KOPT-K1 (cell line): ENCODE results near the gene CEP63.
"Not testable (repeated sequence)": the region's sequence is repeated elsewhere in the genome, so short reads cannot be mapped to it uniquely, and the experiment has no call there.

ENCODE experiments used
- H3K27ac ChIP-seq: fragments of 200-600 bp; sonication (generic); 2 replicates; pipeline ENCODE4 v1.5.1; 2016; ENCODE audit warnings: antibody characterized with exemption, mild to moderate bottlenecking, low read depth, low read length; ENCODE audit not compliant: poor library complexity, severe bottlenecking
- H3K36me3 ChIP-seq: fragments of 200-600 bp; sonication (generic); 2 replicates; pipeline ENCODE4 v1.5.1; 2017; ENCODE audit warnings: antibody characterized with exemption, mild to moderate bottlenecking, low read length, moderate library complexity; ENCODE audit not compliant: insufficient read depth
- H3K9me3 ChIP-seq: fragments of 200-600 bp; sonication (generic); 2 replicates; pipeline ENCODE4 v1.5.1; 2017; ENCODE audit warnings: antibody characterized with exemption, low read length, mild to moderate bottlenecking; ENCODE audit not compliant: insufficient read depth, poor library complexity, severe bottlenecking

The CEP63 gene

DNA sequence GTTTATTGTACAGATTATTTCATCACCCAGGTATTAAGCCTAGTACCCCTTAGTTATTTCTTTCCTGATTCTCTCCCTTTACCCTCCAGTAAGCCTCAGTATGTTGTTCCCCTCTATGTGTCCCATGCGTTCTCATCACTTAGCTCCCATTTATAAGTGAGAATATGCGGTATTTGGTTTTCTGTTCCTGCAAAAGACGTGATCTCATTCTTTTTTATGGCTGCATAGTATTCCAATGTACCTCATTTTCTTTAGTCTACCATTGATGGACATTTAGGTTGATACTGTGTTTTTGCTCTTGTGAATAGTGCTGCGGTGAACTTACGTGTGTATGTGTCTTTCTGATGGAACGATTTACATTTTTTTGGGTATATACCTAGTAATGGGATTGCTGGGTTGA, 36.7 kb downstream of the CEP63 start:
- Histone ChIP-seq H3K27ac (no peak overlapping the region), H3K36me3 (peaks cover 35% of the 10 kb centered on the region), H3K9me3 (peaks cover 76% of the 10 kb centered on the region)

DNA sequence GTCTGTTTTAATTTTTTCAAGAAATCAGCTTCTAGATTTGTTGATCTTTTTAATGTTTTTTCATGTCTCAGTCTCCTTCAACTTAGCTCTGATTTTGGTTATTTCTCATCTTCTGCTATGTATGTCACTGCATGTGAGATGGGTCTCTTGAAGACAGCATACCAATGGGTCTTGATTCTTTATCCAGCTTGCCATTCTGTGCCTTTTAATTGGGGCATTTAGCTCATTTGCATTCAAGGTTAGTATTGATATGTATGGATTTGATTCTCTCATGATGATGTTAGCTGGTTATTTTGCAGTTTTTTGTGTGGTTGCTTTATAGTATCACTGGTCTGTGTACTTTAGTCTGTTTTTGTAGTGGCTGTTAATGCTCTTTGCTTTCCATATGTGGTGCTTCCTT, 39.4 kb downstream of the CEP63 start:
- H3K36me3 ChIP-seq = peaks cover 23% of the 10 kb centered on the region
- H3K9me3 ChIP-seq = peaks cover 56% of the 10 kb centered on the region
- no peak overlapping the region for H3K27ac ChIP-seq

DNA sequence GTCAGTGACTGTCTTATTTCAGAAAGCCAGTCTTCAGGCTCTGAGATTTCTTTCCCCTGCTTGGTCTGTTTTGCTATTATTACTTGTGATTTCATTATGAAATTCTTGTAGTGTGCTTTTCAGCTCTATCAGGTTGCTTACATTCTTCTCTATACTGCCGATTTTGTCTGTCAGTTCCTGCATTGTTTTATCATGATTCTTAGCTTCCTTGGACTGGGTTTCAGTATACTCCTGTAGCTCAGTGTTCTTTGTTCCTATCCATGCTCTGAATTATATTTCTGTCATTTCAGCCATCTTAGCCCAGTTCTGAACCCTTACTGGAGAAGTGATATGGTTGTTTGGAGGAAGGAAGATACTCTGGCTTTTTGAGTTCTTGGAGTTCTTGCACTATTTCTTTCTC, 40.5 kb downstream of the CEP63 start:
- Histone ChIP-seq H3K9me3 (peaks cover 53% of the 10 kb centered on the region), H3K27ac (no peak overlapping the region), H3K36me3 (peaks cover 23% of the 10 kb centered on the region; the same call in 1 of the 2 replicates)

DNA sequence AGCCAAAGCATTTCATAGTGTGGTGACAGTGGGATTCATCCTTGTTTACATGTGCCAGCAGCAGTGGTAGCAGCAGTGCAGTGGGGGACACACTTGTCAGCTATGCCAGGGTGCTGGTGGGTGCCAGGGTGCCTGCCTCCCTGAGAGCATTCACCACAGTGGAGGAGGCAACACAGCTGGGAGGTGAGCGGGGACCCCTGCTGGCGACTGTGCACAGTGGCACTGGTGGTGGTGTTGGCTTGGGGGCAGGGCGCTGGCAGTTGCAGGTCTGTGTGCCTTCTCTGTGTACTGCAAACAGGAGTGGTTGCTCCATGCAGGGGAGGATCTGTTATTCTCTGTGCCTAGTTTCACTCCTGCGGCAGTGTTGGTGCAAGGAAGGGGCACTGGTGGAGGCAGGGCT, 41.2 kb downstream of the CEP63 start:
- Histone ChIP-seq H3K27ac (no peak overlapping the region), H3K36me3 (peaks cover 19% of the 10 kb centered on the region; the same call in 1 of the 2 replicates), H3K9me3 (peaks cover 46% of the 10 kb centered on the region)

DNA sequence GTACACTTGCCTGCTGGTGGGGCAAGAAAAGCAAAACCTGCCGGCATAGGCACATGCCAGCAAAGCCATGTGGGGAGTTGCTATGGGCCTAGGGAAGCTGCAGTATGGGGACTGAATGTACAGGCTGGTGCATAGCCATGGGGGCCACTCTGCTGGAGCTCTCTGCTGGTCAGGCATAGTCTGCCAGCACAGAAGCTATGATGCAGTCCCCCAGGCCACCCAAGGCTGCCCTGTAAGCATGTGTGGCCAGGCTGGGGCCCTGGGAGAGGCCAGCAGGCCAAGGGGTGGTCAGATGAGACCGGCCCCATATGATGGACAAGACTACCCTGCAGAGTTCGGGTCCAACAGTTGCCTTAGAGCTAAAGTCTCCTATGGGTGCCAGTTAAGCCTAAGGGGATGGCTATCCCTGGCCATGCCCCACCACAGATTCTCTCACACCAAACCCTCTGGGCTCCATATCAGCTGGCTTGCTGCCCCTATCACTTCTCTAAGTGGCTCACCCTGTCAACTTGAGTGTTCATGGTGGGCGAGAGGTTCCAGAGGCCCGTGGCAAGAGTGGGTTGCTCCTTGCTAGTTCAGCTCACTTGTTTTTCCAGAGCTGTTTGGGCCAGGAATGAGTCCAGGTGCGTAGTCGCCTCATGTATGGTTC, 41.8 kb downstream of the CEP63 start:
- peaks cover 39% of the 10 kb centered on the region for H3K9me3 ChIP-seq
- H3K27ac ChIP-seq = no peak overlapping the region
- peaks cover 15% of the 10 kb centered on the region for H3K36me3 ChIP-seq

DNA sequence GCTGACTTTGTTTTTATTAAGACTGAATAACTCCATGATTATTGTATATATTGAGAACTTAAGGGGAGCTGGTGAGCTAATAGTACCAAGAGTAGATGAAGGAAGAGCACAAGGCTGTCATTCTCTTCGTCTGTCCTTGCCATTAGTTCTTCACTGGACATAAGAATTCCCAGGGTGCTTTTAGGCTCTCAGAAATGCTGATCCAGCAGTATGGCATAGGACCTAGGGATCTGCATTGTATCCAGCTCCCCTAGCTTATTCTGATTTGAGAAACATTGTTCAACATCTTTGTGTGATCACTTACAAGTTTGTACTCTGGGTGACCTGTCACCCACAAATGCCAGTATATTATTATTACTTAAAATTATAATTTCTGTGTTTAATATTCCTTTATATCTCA, 47.6 kb downstream of the CEP63 start:
- peaks cover 51% of the 10 kb centered on the region for H3K36me3 ChIP-seq
- H3K9me3 ChIP-seq = no peaks in the 10 kb centered on the region

DNA sequence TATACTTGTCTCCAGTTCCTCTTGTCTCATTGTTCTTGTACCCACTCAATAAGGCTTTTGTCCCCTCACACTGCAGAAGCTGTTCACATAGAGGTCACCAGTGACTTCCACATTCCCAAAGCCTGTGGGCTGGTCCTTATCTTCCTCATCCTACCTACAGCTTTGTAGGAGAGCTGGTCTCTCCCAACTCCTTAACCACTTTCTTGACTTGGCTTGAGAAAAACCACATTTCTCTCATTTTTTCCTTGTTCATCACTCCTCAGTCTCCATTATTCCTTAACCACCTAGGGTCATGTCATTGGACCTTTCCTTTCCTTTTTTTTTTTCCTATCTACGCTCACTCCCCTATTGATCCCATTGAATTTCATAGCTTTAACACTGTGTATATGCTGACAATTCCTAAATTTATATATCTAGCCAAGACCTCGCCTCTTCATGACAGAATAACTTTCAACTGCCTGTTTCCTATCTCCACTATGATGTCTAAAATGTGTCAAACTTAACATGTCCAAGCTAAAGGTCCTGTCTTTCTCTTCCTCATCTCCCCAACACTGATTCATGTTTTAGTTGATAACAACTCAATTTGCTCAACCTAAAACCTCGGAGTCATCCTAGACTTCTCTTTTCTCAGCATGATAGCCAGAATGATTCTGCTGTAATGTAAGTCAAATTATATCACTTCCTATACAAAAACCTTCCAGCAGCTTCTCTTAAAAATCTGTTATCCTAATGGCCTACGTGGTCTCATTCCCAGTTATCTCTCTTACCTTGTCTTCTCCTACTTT, 49.5 kb downstream of the CEP63 start:
- Histone ChIP-seq H3K9me3 (no peaks in the 10 kb centered on the region), H3K27ac (no peak overlapping the region), H3K36me3 (peaks cover 63% of the 10 kb centered on the region)

More for the DNA sequence above, 47.6 kb downstream of the CEP63 start:
- H3K27ac ChIP-seq = no peak overlapping the region

DNA sequence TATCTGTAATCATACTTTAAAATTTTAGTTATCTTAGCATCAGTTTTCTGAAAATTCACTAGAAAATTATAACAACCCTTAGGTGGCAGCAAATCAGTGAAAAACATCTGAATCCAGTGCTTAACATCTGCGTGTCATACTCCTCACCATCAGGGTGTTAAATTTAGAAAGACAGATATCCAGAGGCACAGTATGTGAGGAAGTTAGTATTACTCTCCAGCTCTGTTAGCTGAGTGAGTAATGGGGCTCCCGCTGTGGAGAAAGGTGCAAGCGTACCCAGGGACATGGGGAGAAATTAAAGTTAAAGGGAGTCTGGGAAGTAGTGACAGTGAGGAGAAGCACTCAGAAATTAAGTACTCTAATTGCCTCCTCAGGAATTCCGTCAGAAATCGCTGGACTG, 50.9 kb downstream of the CEP63 start:
- H3K9me3 ChIP-seq = no peaks in the 10 kb centered on the region
- H3K36me3 ChIP-seq = peaks cover 69% of the 10 kb centered on the region
- no peak overlapping the region for H3K27ac ChIP-seq

DNA sequence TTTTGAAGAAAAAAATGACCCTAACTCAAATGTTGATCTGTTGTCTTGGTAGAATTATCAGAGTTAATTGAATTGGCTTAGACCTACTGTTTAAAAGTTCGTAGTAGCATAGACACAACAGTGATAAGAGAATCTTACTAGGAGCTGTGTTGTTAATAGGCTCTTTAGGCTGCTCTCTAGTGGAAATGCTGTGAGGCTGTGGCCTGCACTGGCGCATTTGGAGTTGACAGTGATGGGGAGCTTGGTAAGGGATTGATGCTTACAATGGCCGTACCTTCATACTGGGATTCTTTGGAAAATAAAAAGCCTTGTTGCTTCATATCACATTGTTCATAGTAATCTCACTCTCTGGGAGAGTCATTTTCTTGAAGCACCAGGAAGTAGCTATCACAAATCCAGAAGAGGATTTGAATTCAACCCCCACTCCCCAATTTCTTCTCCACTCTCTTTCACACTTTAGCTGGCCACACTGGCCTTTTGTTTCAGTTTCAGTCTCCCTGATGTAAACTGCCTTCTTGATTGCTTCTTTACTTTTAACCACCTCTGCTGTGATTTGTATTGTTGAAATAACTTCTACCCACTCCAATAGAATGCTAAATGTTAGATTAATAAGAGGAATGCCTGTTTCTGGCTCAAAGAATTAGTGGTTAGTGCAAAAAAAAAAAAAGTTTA, 56.6 kb downstream of the CEP63 start:
- peaks cover 56% of the 10 kb centered on the region for H3K36me3 ChIP-seq
- no peaks in the 10 kb centered on the region for H3K9me3 ChIP-seq
- H3K27ac ChIP-seq = no peak overlapping the region

DNA sequence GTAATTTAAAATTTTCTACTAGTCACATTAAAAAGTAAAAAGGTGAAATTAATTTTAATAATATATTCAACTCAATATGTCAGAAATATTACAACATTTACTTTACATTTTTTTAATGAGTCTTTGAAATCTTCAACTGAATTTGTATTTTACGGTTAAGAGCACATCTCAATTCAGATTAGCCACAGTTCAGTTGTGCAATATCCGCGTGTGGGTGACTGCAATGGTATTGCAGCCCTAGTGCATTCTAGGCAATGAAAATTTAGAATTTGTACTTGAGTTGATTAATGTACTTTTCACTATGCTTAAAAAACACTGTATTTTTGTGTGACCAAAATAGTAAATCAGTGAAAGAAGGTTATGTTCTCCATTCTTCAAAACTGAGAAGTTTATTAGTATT, 57.3 kb downstream of the CEP63 start:
- Histone ChIP-seq H3K36me3 (peaks cover 55% of the 10 kb centered on the region), H3K27ac (no peak overlapping the region), H3K9me3 (no peaks in the 10 kb centered on the region)

DNA sequence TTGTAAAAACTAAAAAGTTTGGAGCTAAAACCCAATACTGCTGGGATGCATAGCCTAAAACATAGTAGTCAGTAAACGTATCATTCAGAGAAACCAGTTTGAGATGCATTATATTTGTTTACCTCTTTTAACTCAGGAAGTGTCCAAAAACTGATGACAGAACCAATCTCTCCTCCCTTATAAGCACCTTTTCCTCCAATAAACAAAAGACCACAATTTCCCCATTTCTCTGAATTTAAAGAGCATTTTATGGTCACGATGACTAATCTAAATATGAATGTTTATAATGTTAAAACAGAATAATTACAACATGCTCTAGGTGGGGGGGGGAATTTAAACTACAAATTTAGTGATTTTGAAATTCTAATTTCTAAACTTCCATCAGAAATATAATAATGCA, 58.5 kb downstream of the CEP63 start:
- Histone ChIP-seq H3K27ac (no peak overlapping the region), H3K36me3 (peaks cover 60% of the 10 kb centered on the region), H3K9me3 (no peaks in the 10 kb centered on the region)

DNA sequence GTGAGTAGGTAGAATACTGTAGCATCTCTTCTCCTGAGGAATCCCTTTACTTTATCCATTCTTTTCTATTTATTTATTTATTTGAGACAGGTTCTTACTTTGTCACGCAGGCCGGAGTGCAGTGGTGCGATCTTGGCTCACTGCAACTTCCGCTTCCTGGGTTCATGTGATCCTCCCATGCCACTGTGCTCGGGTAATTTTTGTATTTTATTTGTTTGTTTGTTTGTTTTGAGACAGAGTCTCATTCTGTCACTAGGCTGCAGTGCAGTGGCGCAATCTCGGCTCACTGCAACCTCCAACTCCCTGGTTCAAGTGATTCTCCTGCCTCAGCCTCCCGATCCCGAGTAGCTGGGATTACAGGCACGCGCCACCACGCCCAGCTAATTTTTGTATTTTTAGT, 58.9 kb downstream of the CEP63 start:
- not testable (repeated sequence) for H3K9me3 ChIP-seq

DNA sequence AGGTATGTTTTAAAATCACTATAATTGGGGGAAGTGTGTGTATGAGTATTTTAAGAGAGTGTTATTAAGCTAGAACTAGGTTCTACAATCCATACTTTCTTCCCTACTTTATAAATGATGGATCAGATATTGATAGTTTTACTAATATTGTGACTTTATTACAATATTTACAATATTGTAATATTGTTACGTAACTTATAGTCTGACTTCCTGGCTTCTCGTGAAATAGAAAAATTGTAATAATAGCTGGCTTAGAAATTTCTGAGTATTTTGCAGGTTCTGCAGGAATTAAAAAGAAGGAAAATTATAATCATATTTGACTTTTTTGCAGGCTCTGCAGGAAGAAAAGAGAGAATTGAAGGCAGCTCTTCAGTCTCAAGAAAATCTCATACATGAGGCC, 60.0 kb downstream of the CEP63 start:
- Histone ChIP-seq H3K36me3 (peaks cover 63% of the 10 kb centered on the region), H3K9me3 (no peaks in the 10 kb centered on the region), H3K27ac (no peak overlapping the region)

More for the DNA sequence above, 58.9 kb downstream of the CEP63 start:
- peaks cover 62% of the 10 kb centered on the region for H3K36me3 ChIP-seq
- not testable (repeated sequence) for H3K27ac ChIP-seq

DNA sequence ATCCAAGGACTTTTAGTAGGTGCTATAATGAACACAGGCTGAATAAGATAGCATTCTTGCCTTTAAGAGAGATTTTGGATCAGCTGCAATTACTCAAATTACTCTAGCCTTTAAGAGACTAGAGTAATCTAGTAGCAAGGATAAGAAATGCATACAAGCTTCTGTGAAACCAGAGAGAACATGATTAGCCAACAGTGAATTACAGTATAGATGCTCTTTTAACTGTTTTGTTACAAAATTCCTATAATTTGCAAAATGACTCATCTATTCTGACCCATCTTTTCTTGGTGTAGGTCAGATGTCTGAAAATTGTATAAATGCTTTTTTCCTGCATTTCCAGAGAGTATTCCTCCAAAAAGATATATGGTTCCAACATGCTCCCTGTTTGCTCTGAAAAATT, 66.9 kb downstream of the CEP63 start:
- H3K36me3 ChIP-seq = peaks cover 65% of the 10 kb centered on the region
- H3K27ac ChIP-seq = no peak overlapping the region
- H3K9me3 ChIP-seq = no peaks in the 10 kb centered on the region

DNA sequence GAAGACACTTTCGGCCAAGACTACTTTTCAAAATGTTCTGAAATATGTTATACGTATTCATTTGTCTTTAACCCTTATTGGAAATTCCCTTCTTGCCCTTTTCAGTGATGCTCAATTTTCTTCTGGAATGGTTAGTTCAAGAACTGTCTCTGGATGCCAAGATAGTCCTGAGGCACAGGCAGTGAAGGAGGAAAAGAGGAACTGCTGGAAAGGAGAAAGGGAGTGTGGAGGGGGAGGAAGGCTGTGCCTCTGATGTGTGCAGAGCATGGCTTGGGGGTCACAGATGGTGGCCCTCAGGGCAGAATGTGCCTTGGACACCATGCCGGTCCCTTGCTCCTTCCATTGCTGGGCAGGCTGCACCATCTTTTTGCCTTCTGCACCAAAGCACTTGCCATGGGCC, 73.7 kb downstream of the CEP63 start:
- Histone ChIP-seq H3K27ac (no peak overlapping the region), H3K36me3 (peaks cover 56% of the 10 kb centered on the region), H3K9me3 (no peaks in the 10 kb centered on the region)
